GM12878 (cell line): ENCODE measurements around the gene IFT22.

ENCODE experiments used
- FOXK2 ChIP-seq: fragments of 450-650 bp; IDR thresholded peaks from 2 replicates; pipeline ENCODE4 v1.6.1; 2017; ENCODE audit warnings: mild to moderate bottlenecking, moderate library complexity
- HDGF ChIP-seq: fragments of 450-650 bp; IDR thresholded peaks from 2 replicates; pipeline ENCODE4 v1.6.1; 2016; ENCODE audit warnings: antibody characterized with exemption
- MEF2A ChIP-seq: IDR thresholded peaks from 2 replicates; pipeline ENCODE4 v1.6.1; 2011; ENCODE audit warnings: low read depth, mild to moderate bottlenecking, low read length, moderate library complexity; ENCODE audit not compliant: insufficient read depth
- PBX3 ChIP-seq: IDR thresholded peaks from 2 replicates; pipeline ENCODE4 v1.6.1; 2011; ENCODE audit warnings: mild to moderate bottlenecking, low read depth, low read length, moderate library complexity; ENCODE audit not compliant: insufficient replicate concordance
- PKNOX1 ChIP-seq: fragments of 450-650 bp; IDR thresholded peaks from 2 replicates; pipeline ENCODE4 v1.6.1; 2016; ENCODE audit warnings: mild to moderate bottlenecking
- POLR2AphosphoS2 ChIP-seq: IDR thresholded peaks from 2 replicates; pipeline ENCODE4 v1.6.1; 2011; ENCODE audit warnings: low read depth, mild to moderate bottlenecking, low read length, improper control_type of control experiment, moderate library complexity
- REST ChIP-seq: IDR thresholded peaks from 2 replicates; pipeline ENCODE4 v1.6.1; 2012; ENCODE audit warnings: mild to moderate bottlenecking, low read depth, low read length
- RUNX3 ChIP-seq: IDR thresholded peaks from 2 replicates; pipeline ENCODE4 v1.6.1; 2012; ENCODE audit warnings: low read length, inconsistent platforms
- TARDBP ChIP-seq: IDR thresholded peaks from 2 replicates; pipeline ENCODE4 v1.6.1; 2016; ENCODE audit warnings: borderline replicate concordance
- TCF3 ChIP-seq: IDR thresholded peaks from 2 replicates; pipeline ENCODE4 v1.6.1; 2012; ENCODE audit warnings: low read depth, mild to moderate bottlenecking, low read length, borderline replicate concordance; ENCODE audit not compliant: insufficient read depth
- ZNF24 ChIP-seq: fragments of 450-650 bp; IDR thresholded peaks from 2 replicates; pipeline ENCODE4 v1.6.1; 2017; ENCODE audit warnings: antibody characterized with exemption, mild to moderate bottlenecking
- TF ChIP-seq, protein P1 (sequence below), 3 experiments: IDR thresholded peaks in 2 of 3; conservative IDR thresholded peaks in 1 of 3; 2 replicates each; pipeline ENCODE4 v1.5.1; 2011; ENCODE audit warnings: low read depth in 3 of 3, low read length in 3 of 3, mild to moderate bottlenecking in 3 of 3, control low read depth in 2 of 3, moderate library complexity in 2 of 3, inconsistent platforms in 1 of 3, mixed read lengths in 1 of 3; ENCODE audit not compliant: control insufficient read depth in 2 of 3, insufficient read depth in 1 of 3; ENCODE audit errors: extremely low read depth in 1 of 3
- TF ChIP-seq, protein P2 (sequence below): IDR thresholded peaks from 2 replicates; pipeline ENCODE4 v1.6.1; 2011; ENCODE audit warnings: low read depth, mild to moderate bottlenecking, low read length, moderate library complexity, borderline replicate concordance; ENCODE audit errors: extremely low read depth
- TF ChIP-seq, protein P3 (sequence below): fragments of 450-650 bp; IDR thresholded peaks from 2 replicates; pipeline ENCODE4 v1.6.1; 2017; ENCODE audit warnings: antibody characterized with exemption, mild to moderate bottlenecking, moderate library complexity

DNA sequence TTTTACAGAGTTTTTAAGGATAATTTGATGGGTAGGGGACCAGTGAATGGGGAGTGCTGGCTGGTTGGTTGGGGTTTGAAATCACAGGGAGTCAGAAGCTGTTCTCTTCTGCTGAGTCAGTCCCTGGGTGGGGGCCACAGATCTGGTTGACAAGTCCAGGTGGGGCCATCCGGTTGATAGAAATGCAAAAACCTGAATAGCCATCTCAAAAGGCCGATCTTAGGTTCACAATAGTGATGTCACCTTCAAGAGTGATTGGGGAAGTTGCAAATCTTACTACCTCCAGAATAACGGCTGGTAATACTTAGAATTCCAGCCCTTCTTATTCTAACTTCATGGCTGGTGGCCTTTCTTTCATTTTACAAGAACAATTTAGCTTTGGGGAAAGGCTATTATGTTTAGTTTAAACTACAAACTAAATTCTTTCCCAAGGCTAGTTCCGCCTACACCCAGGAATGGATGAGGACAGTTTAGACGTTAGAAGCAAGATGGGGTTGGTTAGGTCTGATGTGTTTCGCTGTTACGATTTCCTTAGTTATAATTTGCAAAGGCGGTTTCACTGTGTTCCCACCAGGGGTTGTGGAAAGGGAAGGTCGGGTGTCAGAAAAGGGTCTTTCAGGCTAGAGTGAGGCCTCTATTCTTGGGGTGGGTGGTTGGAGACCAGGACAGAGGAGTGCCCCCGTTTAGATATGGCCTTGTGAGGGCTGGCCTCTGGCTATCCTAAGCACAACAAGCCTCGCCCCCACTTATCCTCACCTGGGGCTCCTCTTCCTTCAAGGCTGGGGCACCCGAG, 27.4 kb downstream of the IFT22 start:
- TF ChIP-seq, protein P1, sequence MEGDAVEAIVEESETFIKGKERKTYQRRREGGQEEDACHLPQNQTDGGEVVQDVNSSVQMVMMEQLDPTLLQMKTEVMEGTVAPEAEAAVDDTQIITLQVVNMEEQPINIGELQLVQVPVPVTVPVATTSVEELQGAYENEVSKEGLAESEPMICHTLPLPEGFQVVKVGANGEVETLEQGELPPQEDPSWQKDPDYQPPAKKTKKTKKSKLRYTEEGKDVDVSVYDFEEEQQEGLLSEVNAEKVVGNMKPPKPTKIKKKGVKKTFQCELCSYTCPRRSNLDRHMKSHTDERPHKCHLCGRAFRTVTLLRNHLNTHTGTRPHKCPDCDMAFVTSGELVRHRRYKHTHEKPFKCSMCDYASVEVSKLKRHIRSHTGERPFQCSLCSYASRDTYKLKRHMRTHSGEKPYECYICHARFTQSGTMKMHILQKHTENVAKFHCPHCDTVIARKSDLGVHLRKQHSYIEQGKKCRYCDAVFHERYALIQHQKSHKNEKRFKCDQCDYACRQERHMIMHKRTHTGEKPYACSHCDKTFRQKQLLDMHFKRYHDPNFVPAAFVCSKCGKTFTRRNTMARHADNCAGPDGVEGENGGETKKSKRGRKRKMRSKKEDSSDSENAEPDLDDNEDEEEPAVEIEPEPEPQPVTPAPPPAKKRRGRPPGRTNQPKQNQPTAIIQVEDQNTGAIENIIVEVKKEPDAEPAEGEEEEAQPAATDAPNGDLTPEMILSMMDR (IDR thresholded peaks at IDR 0.05 in 2 of 3, conservative IDR thresholded peaks at IDR 0.05 in 1 of 3; ENCODE audit: control insufficient read depth in 2 of 3, extremely low read depth in 1 of 3, insufficient read depth in 1 of 3, low read depth in 3 of 3, low read length in 3 of 3): no peak
- TF ChIP-seq, protein P2, sequence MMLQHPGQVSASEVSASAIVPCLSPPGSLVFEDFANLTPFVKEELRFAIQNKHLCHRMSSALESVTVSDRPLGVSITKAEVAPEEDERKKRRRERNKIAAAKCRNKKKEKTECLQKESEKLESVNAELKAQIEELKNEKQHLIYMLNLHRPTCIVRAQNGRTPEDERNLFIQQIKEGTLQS: no peak
- TF ChIP-seq, protein P3, sequence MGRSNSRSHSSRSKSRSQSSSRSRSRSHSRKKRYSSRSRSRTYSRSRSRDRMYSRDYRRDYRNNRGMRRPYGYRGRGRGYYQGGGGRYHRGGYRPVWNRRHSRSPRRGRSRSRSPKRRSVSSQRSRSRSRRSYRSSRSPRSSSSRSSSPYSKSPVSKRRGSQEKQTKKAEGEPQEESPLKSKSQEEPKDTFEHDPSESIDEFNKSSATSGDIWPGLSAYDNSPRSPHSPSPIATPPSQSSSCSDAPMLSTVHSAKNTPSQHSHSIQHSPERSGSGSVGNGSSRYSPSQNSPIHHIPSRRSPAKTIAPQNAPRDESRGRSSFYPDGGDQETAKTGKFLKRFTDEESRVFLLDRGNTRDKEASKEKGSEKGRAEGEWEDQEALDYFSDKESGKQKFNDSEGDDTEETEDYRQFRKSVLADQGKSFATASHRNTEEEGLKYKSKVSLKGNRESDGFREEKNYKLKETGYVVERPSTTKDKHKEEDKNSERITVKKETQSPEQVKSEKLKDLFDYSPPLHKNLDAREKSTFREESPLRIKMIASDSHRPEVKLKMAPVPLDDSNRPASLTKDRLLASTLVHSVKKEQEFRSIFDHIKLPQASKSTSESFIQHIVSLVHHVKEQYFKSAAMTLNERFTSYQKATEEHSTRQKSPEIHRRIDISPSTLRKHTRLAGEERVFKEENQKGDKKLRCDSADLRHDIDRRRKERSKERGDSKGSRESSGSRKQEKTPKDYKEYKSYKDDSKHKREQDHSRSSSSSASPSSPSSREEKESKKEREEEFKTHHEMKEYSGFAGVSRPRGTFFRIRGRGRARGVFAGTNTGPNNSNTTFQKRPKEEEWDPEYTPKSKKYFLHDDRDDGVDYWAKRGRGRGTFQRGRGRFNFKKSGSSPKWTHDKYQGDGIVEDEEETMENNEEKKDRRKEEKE: no peak
- TF ChIP-seq PBX3 (no peak), MEF2A (no peak), RUNX3 (no peak), TARDBP (no peak), REST (no peak), HDGF (no peak), POLR2AphosphoS2 (no peak), PKNOX1 (no peak), FOXK2 (no peak), TCF3 (no peak), ZNF24 (no peak)
